DMS153 treated with DMSO at 0.1 percent for 48 hours (cell line): ENCODE results near the gene CPT2.
"Not testable (repeated sequence)": the region's sequence is repeated elsewhere in the genome, so short reads cannot be mapped to it uniquely, and the experiment has no call there.

Experiments used
- DNase-seq: peaks from one replicate; lab custom pipeline; 2025; ENCODE audit not compliant: unreplicated experiment; lab: John Stamatoyannopoulos, UW

Gene CPT2

GRCh38 chr1:53182111-53182593 is 14.5 kb upstream of the CPT2 start:
- DNase-seq: peak; percentile 54

- no peak for DNase-seq
Observed at GRCh38 chr1:53182716-53183094, 13.9 kb upstream of the CPT2 start.

GRCh38 chr1:53183095-53183990 is 13.3 kb upstream of the CPT2 start:
- no peak for DNase-seq

GRCh38 chr1:53185955-53186297 is 10.7 kb upstream of the CPT2 start:
- DNase-seq: not testable (repeated sequence)

- no peak for DNase-seq
Observed at GRCh38 chr1:53186533-53186932, 10.1 kb upstream of the CPT2 start.

GRCh38 chr1:53187401-53187800 is 9.2 kb upstream of the CPT2 start:
- no peak for DNase-seq

- DNase-seq: no peak
Observed at GRCh38 chr1:53188099-53188498, 8.5 kb upstream of the CPT2 start.

GRCh38 chr1:53189061-53189460 is 7.6 kb upstream of the CPT2 start:
- no peak for DNase-seq

GRCh38 chr1:53190210-53190611 is 6.4 kb upstream of the CPT2 start:
- DNase-seq: no peak

GRCh38 chr1:53195246-53196016 is 1.2 kb upstream of the CPT2 start:
- no peak for DNase-seq

GRCh38 chr1:53196017-53196484 is 573 bp upstream of the CPT2 start:
- no peak for DNase-seq

GRCh38 chr1:53197291-53198200 is 922 bp downstream of the CPT2 start:
- DNase-seq: no peak

GRCh38 chr1:53198241-53198651 is 1.6 kb downstream of the CPT2 start:
- no peak for DNase-seq

- no peak for DNase-seq
Observed at GRCh38 chr1:53203466-53203865, 6.8 kb downstream of the CPT2 start.

GRCh38 chr1:53205496-53205895 is 8.9 kb downstream of the CPT2 start:
- not testable (repeated sequence) for DNase-seq

GRCh38 chr1:53206083-53206685 is 9.6 kb downstream of the CPT2 start:
- not testable (repeated sequence) for DNase-seq

- DNase-seq: no peak
Observed at GRCh38 chr1:53206735-53207379, 10.2 kb downstream of the CPT2 start.

- no peak for DNase-seq
Observed at GRCh38 chr1:53207726-53208125, 11.1 kb downstream of the CPT2 start.

GRCh38 chr1:53210352-53210751 is 13.7 kb downstream of the CPT2 start:
- no peak for DNase-seq

- no peak for DNase-seq
Observed at GRCh38 chr1:53210954-53211353, 14.3 kb downstream of the CPT2 start.
